Panc1 (cell line): ENCODE measurements around the gene PARP12. TPM values are rescaled to one million over a fixed set of nuclear protein-coding genes. Genes with fewer than 3 reads are reported as not detected.

Experiments used
- ATAC-seq: fragments of 200-7000 bp; cut with Tn5 transposase; 2 replicates; pipeline ENCODE4 v1.9.1; 2020; ENCODE audit warnings: mild to moderate bottlenecking, moderate library complexity
- BruUV-seq: library from RNA; stranded (reverse); fragments of 400-500 nt; replicated peaks from 2 replicates; lab custom pipeline; 2021; lab: Mats Ljungman, UMichigan
- CTCF ChIA-PET: fragments of 300-600 bp; sonication (Branson Sonifier 250); formaldehyde crosslinking; loops from one replicate; lab custom pipeline; 2022; ENCODE audit warnings: antibody characterized with exemption; lab: Charles Lee
- POLR2A ChIA-PET: fragments of 300-600 bp; sonication (Branson Sonifier 250); formaldehyde crosslinking; loops from one replicate; lab custom pipeline; 2022; ENCODE audit warnings: antibody characterized with exemption; lab: Charles Lee
- DNase-seq: peaks from one replicate; pipeline ENCODE4 v3.0.0-alpha.2; 2010; ENCODE audit warnings: low read depth, low spot score
- H3K27ac ChIP-seq: 2 replicates; pipeline ENCODE4 v1.5.1; 2011; ENCODE audit warnings: mild to moderate bottlenecking, low read length, inconsistent platforms
- H3K27me3 ChIP-seq: fragments of 200-500 bp; sonication (Bioruptor generic); 2 replicates; pipeline ENCODE4 v1.6.0; 2014; ENCODE audit warnings: low read length, inconsistent platforms; ENCODE audit not compliant: control insufficient read depth, insufficient read depth
- H3K36me3 ChIP-seq: fragments of 200-500 bp; sonication (Bioruptor generic); 2 replicates; pipeline ENCODE4 v1.5.1; 2014; ENCODE audit warnings: inconsistent platforms, mild to moderate bottlenecking, low read length, moderate library complexity; ENCODE audit not compliant: control insufficient read depth, insufficient read depth
- H3K4me1 ChIP-seq: 2 replicates; pipeline ENCODE4 v1.5.1; 2011; ENCODE audit warnings: inconsistent platforms, mild to moderate bottlenecking, low read length, moderate library complexity; ENCODE audit not compliant: control insufficient read depth, insufficient read depth
- H3K4me3 ChIP-seq, 2 experiments: 2 replicates each; pipeline ENCODE4 v1.5.1; 2011 to 2012; ENCODE audit warnings: low read depth in 2 of 2, low read length in 2 of 2, mild to moderate bottlenecking in 2 of 2, inconsistent platforms in 1 of 2, moderate library complexity in 1 of 2
- H3K9me3 ChIP-seq: fragments of 200-500 bp; sonication (Bioruptor generic); 2 replicates; pipeline ENCODE4 v1.5.1; 2014; ENCODE audit warnings: low read depth, mild to moderate bottlenecking, inconsistent platforms, low read length, moderate library complexity; ENCODE audit not compliant: control insufficient read depth, insufficient read depth
- CTCF ChIP-seq: fragments of 450-650 bp; IDR thresholded peaks from 2 replicates; pipeline ENCODE4 v1.5.1; 2017; ENCODE audit warnings: mild to moderate bottlenecking
- POLR2AphosphoS5 ChIP-seq: IDR thresholded peaks from 2 replicates; pipeline ENCODE4 v1.6.1; 2012; ENCODE audit warnings: mild to moderate bottlenecking, low read depth, low read length, moderate library complexity
- REST ChIP-seq, 2 experiments: IDR thresholded peaks; 2 replicates each; pipeline ENCODE4 v1.6.1; 2011 to 2012; ENCODE audit warnings: low read depth in 2 of 2, control low read depth in 1 of 2, low read length in 1 of 2, mild to moderate bottlenecking in 1 of 2, moderate library complexity in 1 of 2; ENCODE audit not compliant: insufficient read depth in 1 of 2
- SIN3A ChIP-seq: IDR thresholded peaks from 2 replicates; pipeline ENCODE4 v1.6.1; 2012; ENCODE audit warnings: low read depth, mild to moderate bottlenecking, low read length, moderate library complexity, borderline replicate concordance; ENCODE audit not compliant: insufficient read depth
- TCF7L2 ChIP-seq: IDR thresholded peaks from 2 replicates; pipeline ENCODE4 v1.6.1; 2011; ENCODE audit warnings: mild to moderate bottlenecking, low read depth, low read length, inconsistent platforms
- in situ Hi-C: cut with HindIII; loops from 2 replicates; pipeline ENCODE4 v1.10.0; 2016; ENCODE audit warnings: low sequenced_read_pairs, low pct_unique_long_range_greater_than_20kb
- intact Hi-C: fragments of 100-400 bp; cut with micrococcal nuclease; formaldehyde crosslinking; loops from one replicate; pipeline ENCODE4 v1.10.0; 2022; ENCODE audit not compliant: unreplicated experiment
- total RNA-seq: library from RNA; stranded (reverse); gene quantifications from one replicate; pipeline ENCODE4 v1.2.1, GENCODE V29; 2021; ENCODE audit not compliant: unreplicated experiment

The PARP12 gene
- total RNA-seq, 1 experiment from 2014 or later, result 31.7 TPM

- in situ Hi-C loops, result no loop called here
- DNase-seq (no peak), ATAC-seq (no peak)
- POLR2A ChIA-PET, result no interaction called here
- no peaks in the 10 kb centered on the region for H3K4me1 ChIP-seq
- H3K36me3 ChIP-seq, result no peaks in the 10 kb centered on the region
- no peak overlapping the region for H3K4me3 ChIP-seq
- no peaks in the 10 kb centered on the region for H3K27me3 ChIP-seq
- CTCF ChIA-PET, result interaction anchor here (0.7 kb wide), 1 partner anchor 38 kb away, joined by 8 read pairs; no protein-coding TSS in a partner anchor
- intact Hi-C loops, result no loop called here
- TF ChIP-seq TCF7L2 (no peak), CTCF (no peak), POLR2AphosphoS5 (no peak), REST (IDR thresholded peaks at IDR 0.05; ENCODE audit: insufficient read depth in 1 of 2, low read depth in 2 of 2, low read length in 1 of 2) (no peak), SIN3A (no peak)
- no peaks in the 10 kb centered on the region for H3K9me3 ChIP-seq
- no peak overlapping the region for H3K27ac ChIP-seq
- BruUV-seq, result no TSS peak
These were observed 19.1 kb upstream of the PARP12 start for GRCh38 chr7:140081774-140082425.

GRCh38 chr7:140080919-140081318 lies 18.2 kb upstream of the PARP12 start:
- TF ChIP-seq TCF7L2 (no peak), CTCF (no peak), REST (IDR thresholded peaks at IDR 0.05; ENCODE audit: insufficient read depth in 1 of 2, low read depth in 2 of 2, low read length in 1 of 2) (no peak), SIN3A (no peak), POLR2AphosphoS5 (no peak)
- ChIA-PET POLR2A (no interaction called here), CTCF (no interaction called here)
- Histone ChIP-seq H3K27me3 (no peaks in the 10 kb centered on the region), H3K9me3 (no peaks in the 10 kb centered on the region), H3K4me3 (no peak overlapping the region), H3K27ac (no peak overlapping the region), H3K4me1 (no peaks in the 10 kb centered on the region), H3K36me3 (no peaks in the 10 kb centered on the region)
- BruUV-seq, result no TSS peak
- ATAC-seq (no peak), DNase-seq (no peak)
- intact Hi-C loops (no loop called here), in situ Hi-C loops (no loop called here)
